HEK293 (cell line): ENCODE results near the gene TAS2R1.

ENCODE experiments used
- CTCF ChIA-PET: fragments of 350-600 bp; formaldehyde crosslinking; extraction: SDS; loops from one replicate; lab custom pipeline; 2021; ENCODE audit warnings: antibody characterized with exemption; lab: Yijun Ruan, JAX
- POLR2A ChIA-PET: fragments of 300-600 bp; formaldehyde crosslinking; extraction: SDS; loops from one replicate; lab custom pipeline; 2020; ENCODE audit warnings: antibody characterized with exemption, inconsistent platforms; lab: Yijun Ruan, JAX
- H3K27ac ChIP-seq: fragments of 200-500 bp; sonication (Bioruptor generic); 2 replicates; pipeline ENCODE4 v1.5.1; 2014; ENCODE audit warnings: low read depth, low read length, control low read depth, inconsistent platforms; ENCODE audit errors: extremely low read depth
- H3K36me3 ChIP-seq, 2 experiments: fragments of 200-500 bp in 1 of 2; sonication (Bioruptor generic) in 1 of 2; 1 replicate in 1 of 2; 2 replicates in 1 of 2; pipeline ENCODE4 v1.5.1; 2014 to 2017; ENCODE audit warnings: inconsistent platforms in 2 of 2, low read length in 2 of 2; ENCODE audit not compliant: control insufficient read depth in 2 of 2, insufficient read depth in 1 of 2
- H3K4me1 ChIP-seq: fragments of 200-500 bp; sonication (Bioruptor generic); 2 replicates; pipeline ENCODE4 v1.5.1; 2014; ENCODE audit warnings: mild to moderate bottlenecking, low read length, inconsistent platforms; ENCODE audit not compliant: control insufficient read depth, insufficient read depth
- H3K4me3 ChIP-seq: 2 replicates; pipeline ENCODE4 v1.5.1; 2011; ENCODE audit warnings: low read depth, mild to moderate bottlenecking, control low read depth, low read length, moderate library complexity
- H3K9me3 ChIP-seq: fragments of 200-500 bp; sonication (Bioruptor generic); 2 replicates; pipeline ENCODE4 v1.5.1; 2014; ENCODE audit warnings: low read depth, low read length, inconsistent platforms; ENCODE audit not compliant: control insufficient read depth, insufficient read depth
- IKZF3 ChIP-seq: fragments of 450-650 bp; IDR thresholded peaks from 2 replicates; pipeline ENCODE4 v1.5.0; 2018; ENCODE audit warnings: missing biosample characterization, mild to moderate bottlenecking, missing genetic modification characterization, moderate library complexity
- PRDM10 ChIP-seq: fragments of 450-650 bp; formaldehyde crosslinking; IDR thresholded peaks from 2 replicates; pipeline ENCODE4 v1.5.1; 2016; ENCODE audit warnings: missing biosample characterization, missing genetic modification characterization
- SALL2 ChIP-seq: fragments of 450-650 bp; formaldehyde crosslinking; IDR thresholded peaks from 2 replicates; pipeline ENCODE4 v1.5.0; 2017; ENCODE audit warnings: missing biosample characterization, mild to moderate bottlenecking, missing genetic modification characterization, borderline replicate concordance
- SETDB1 ChIP-seq: IDR thresholded peaks from one replicate; pipeline ENCODE4 v1.6.1; 2017; ENCODE audit warnings: mild to moderate bottlenecking, low read length, moderate library complexity, mixed read lengths; ENCODE audit not compliant: insufficient read length
- ZBTB21 ChIP-seq: fragments of 450-650 bp; formaldehyde crosslinking; IDR thresholded peaks from 2 replicates; pipeline ENCODE4 v1.5.1; 2017; ENCODE audit warnings: missing biosample characterization, missing genetic modification characterization
- ZBTB49 ChIP-seq: fragments of 450-650 bp; formaldehyde crosslinking; IDR thresholded peaks from 2 replicates; pipeline ENCODE4 v1.5.1; 2016; ENCODE audit warnings: missing biosample characterization, missing genetic modification characterization, low read depth
- ZFHX2 ChIP-seq: fragments of 450-650 bp; formaldehyde crosslinking; conservative IDR thresholded peaks from 2 replicates; pipeline ENCODE4 v1.5.1; 2016; ENCODE audit warnings: missing biosample characterization, missing genetic modification characterization
- ZNF133 ChIP-seq: fragments of 450-650 bp; formaldehyde crosslinking; IDR thresholded peaks from 2 replicates; pipeline ENCODE4 v1.5.1; 2016; ENCODE audit warnings: missing biosample characterization, missing genetic modification characterization
- ZNF175 ChIP-seq: fragments of 450-650 bp; formaldehyde crosslinking; IDR thresholded peaks from 2 replicates; pipeline ENCODE4 v1.5.1; 2016; ENCODE audit warnings: missing biosample characterization, missing genetic modification characterization
- ZNF280D ChIP-seq: fragments of 450-650 bp; formaldehyde crosslinking; IDR thresholded peaks from 2 replicates; pipeline ENCODE4 v1.5.1; 2016; ENCODE audit warnings: missing biosample characterization, missing genetic modification characterization
- ZNF513 ChIP-seq: fragments of 450-650 bp; IDR thresholded peaks from 2 replicates; pipeline ENCODE4 v1.5.1; 2018; ENCODE audit warnings: missing biosample characterization, missing genetic modification characterization
- ZNF529 ChIP-seq: fragments of 450-650 bp; formaldehyde crosslinking; IDR thresholded peaks from 2 replicates; pipeline ENCODE4 v1.5.1; 2017; ENCODE audit warnings: missing genetic modification characterization, missing biosample characterization; ENCODE audit not compliant: insufficient replicate concordance
- ZNF530 ChIP-seq: fragments of 450-650 bp; formaldehyde crosslinking; IDR thresholded peaks from 2 replicates; pipeline ENCODE4 v1.5.1; 2016; ENCODE audit warnings: low read depth, missing biosample characterization, missing genetic modification characterization
- ZNF610 ChIP-seq: fragments of 450-650 bp; formaldehyde crosslinking; IDR thresholded peaks from 2 replicates; pipeline ENCODE4 v1.5.1; 2016; ENCODE audit warnings: missing biosample characterization, missing genetic modification characterization, borderline replicate concordance
- ZNF701 ChIP-seq: fragments of 450-650 bp; formaldehyde crosslinking; IDR thresholded peaks from 2 replicates; pipeline ENCODE4 v1.5.1; 2016; ENCODE audit warnings: missing biosample characterization, missing genetic modification characterization
- ZNF830 ChIP-seq: fragments of 450-650 bp; IDR thresholded peaks from 2 replicates; pipeline ENCODE4 v1.5.0; 2018; ENCODE audit warnings: missing biosample characterization, missing genetic modification characterization, low read depth, mild to moderate bottlenecking, moderate library complexity

TAS2R1 gene

GRCh38 chr5:9588254-9588653, 41.9 kb downstream of the TAS2R1 start:
- Histone ChIP-seq H3K4me3 (no peak overlapping the region), H3K36me3 (no peaks in the 10 kb centered on the region), H3K4me1 (no peaks in the 10 kb centered on the region), H3K9me3 (no peaks in the 10 kb centered on the region), H3K27ac (no peak overlapping the region)
- TF ChIP-seq SALL2 (no peak), ZNF701 (tag by site-specific recombination) (no peak), SETDB1 (no peak), ZNF133 (tag by site-specific recombination) (no peak), ZNF830 (tag by site-specific recombination) (no peak), PRDM10 (tag by site-specific recombination) (no peak), ZBTB21 (tag by site-specific recombination) (no peak), ZFHX2 (tag by site-specific recombination) (no peak), ZNF610 (tag by site-specific recombination) (no peak), ZNF529 (tag by site-specific recombination) (no peak), IKZF3 (tag by site-specific recombination) (no peak), ZBTB49 (tag by site-specific recombination) (no peak), ZNF530 (tag by site-specific recombination) (no peak), ZNF175 (tag by site-specific recombination) (no peak), ZNF513 (tag by site-specific recombination) (no peak), ZNF280D (tag by site-specific recombination) (no peak)
- ChIA-PET CTCF (no interaction called here), POLR2A (no interaction called here)
